ENCODE measurements around the gene EYA2.

EYA2 gene

GRCh38 chr20:46895906-46896242, 1.2 kb downstream of the EYA2 start:
- no peak for ATAC-seq
- TF ChIP-seq CREB5 (CRISPR knock-in tag; IDR thresholded peaks at IDR 0.05; ENCODE audit: low read depth) (no peak), CSDC2 (CRISPR knock-in tag; IDR thresholded peaks at IDR 0.05) (no peak), ARNTL (CRISPR knock-in tag; IDR thresholded peaks at IDR 0.05; ENCODE audit: borderline replicate concordance, low read depth) (no peak), ZNF70 (CRISPR knock-in tag; IDR thresholded peaks at IDR 0.05) (no peak), ESRRG (CRISPR knock-in tag; IDR thresholded peaks at IDR 0.05) (no peak), ZNF8 (CRISPR knock-in tag; IDR thresholded peaks at IDR 0.05) (no peak), ZNF565 (CRISPR knock-in tag; conservative IDR thresholded peaks at IDR 0.05; ENCODE audit: low read depth) (no peak), PATZ1 (CRISPR knock-in tag; IDR thresholded peaks at IDR 0.05; ENCODE audit: borderline replicate concordance) (no peak), ZFP30 (CRISPR knock-in tag; IDR thresholded peaks at IDR 0.05) (no peak), ISL1 (CRISPR knock-in tag; IDR thresholded peaks at IDR 0.05) (no peak), TCF4 (CRISPR knock-in tag; IDR thresholded peaks at IDR 0.05; ENCODE audit: borderline replicate concordance) (no peak), TOX (CRISPR knock-in tag; IDR thresholded peaks at IDR 0.05; ENCODE audit: borderline replicate concordance) (no peak), OSR1 (CRISPR knock-in tag; IDR thresholded peaks at IDR 0.05) (no peak), BACH2 (CRISPR knock-in tag; IDR thresholded peaks at IDR 0.05; ENCODE audit: borderline replicate concordance) (no peak), RARB (CRISPR knock-in tag; IDR thresholded peaks at IDR 0.05) (no peak), PPARA (CRISPR knock-in tag; IDR thresholded peaks at IDR 0.05; ENCODE audit: borderline replicate concordance) (no peak), GLIS3 (CRISPR knock-in tag; IDR thresholded peaks at IDR 0.05) (no peak), ZC3H10 (CRISPR knock-in tag; IDR thresholded peaks at IDR 0.05) (no peak), CSRNP3 (CRISPR knock-in tag; IDR thresholded peaks at IDR 0.05) (no peak)

- TF ChIP-seq CSRNP3 (CRISPR knock-in tag; IDR thresholded peaks at IDR 0.05): no peak
- TF ChIP-seq TSHZ2 (CRISPR knock-in tag; IDR thresholded peaks at IDR 0.05): no peak
- no peak for TF ChIP-seq BACH2 (CRISPR knock-in tag; IDR thresholded peaks at IDR 0.05; ENCODE audit: borderline replicate concordance)
- no peak for TF ChIP-seq ZFP3 (CRISPR knock-in tag; IDR thresholded peaks at IDR 0.05)
- no peak for TF ChIP-seq PPARA (CRISPR knock-in tag; IDR thresholded peaks at IDR 0.05; ENCODE audit: borderline replicate concordance)
- no peak for TF ChIP-seq ZNF565 (CRISPR knock-in tag; conservative IDR thresholded peaks at IDR 0.05; ENCODE audit: low read depth)
- no peak for TF ChIP-seq CREB5 (CRISPR knock-in tag; IDR thresholded peaks at IDR 0.05; ENCODE audit: low read depth)
- TF ChIP-seq TOX (CRISPR knock-in tag; IDR thresholded peaks at IDR 0.05; ENCODE audit: borderline replicate concordance): no peak
- no peak for TF ChIP-seq OSR1 (CRISPR knock-in tag; IDR thresholded peaks at IDR 0.05)
- no peak for TF ChIP-seq POU6F1 (CRISPR knock-in tag; IDR thresholded peaks at IDR 0.05; ENCODE audit: borderline replicate concordance, low read depth)
- no peak for TF ChIP-seq GLIS3 (CRISPR knock-in tag; IDR thresholded peaks at IDR 0.05)
- TF ChIP-seq RARB (CRISPR knock-in tag; IDR thresholded peaks at IDR 0.05): no peak
- no peak for ATAC-seq
Observed at GRCh38 chr20:46897328-46897880, 2.8 kb downstream of the EYA2 start.

All from SK-N-SH treated with all-trans-retinoic acid at 6 μM for 48 hours (cell line).